ENCODE results near the gene GPER1. TPM values are rescaled to one million over a fixed set of nuclear protein-coding genes. Genes with fewer than 3 reads are reported as not detected.

GPER1 gene
- 1.0 to 1.9 TPM (median 1.5 TPM) in 5 replicates for total RNA-seq (2022; extraction: Qiagen RNA extraction)

DNA sequence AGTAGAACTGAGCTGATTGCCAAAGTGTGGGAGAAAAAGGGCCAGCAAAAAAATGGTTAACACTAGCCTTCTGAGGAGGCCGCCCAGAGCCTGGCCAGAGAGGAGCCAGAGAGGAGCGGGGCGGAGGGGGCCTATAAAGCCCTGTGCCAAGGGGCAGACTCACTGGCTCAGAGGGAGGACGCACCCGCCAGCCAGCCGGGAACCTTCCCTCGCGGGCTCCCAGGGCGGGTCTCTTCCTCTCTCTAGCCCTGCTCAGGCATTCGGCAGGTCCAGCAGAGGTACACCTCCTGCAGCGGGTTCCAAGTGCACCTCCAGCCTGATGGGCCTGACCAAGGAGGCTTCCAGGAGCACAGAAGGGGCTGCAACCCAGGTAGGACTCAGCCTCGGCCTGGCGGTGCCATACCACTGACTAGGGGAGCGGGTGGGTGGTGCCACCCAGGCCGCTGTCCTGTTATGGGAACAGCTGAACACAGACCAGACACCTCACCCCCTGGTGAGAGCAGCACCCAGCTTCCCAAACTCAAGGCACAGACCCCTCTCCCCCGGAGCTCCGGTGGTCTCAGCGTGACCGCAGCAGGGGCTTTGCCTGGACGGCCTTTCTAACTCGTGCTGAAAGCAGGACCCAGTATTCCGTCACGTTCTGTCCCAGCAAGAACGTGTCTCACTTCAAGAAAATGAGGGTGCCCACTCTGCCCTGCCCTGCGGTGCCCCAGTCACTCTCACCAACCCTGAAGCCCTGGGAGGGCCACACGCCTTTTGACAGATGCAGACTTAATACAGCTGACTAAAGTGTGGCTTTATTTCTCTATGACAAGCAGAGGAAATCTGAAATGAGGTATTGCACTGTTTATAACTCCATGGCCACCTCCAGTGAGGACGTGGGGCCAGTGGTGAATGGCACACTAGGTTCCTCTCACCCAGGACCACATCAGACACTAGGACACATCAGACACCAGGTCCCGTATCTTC is at the start of gene GPER1:
GPER1 (plus strand) TSS at position 162 of the 969 bp plus-strand sequence. CDS start 3,616 bp downstream, outside the sequence.

DNA sequence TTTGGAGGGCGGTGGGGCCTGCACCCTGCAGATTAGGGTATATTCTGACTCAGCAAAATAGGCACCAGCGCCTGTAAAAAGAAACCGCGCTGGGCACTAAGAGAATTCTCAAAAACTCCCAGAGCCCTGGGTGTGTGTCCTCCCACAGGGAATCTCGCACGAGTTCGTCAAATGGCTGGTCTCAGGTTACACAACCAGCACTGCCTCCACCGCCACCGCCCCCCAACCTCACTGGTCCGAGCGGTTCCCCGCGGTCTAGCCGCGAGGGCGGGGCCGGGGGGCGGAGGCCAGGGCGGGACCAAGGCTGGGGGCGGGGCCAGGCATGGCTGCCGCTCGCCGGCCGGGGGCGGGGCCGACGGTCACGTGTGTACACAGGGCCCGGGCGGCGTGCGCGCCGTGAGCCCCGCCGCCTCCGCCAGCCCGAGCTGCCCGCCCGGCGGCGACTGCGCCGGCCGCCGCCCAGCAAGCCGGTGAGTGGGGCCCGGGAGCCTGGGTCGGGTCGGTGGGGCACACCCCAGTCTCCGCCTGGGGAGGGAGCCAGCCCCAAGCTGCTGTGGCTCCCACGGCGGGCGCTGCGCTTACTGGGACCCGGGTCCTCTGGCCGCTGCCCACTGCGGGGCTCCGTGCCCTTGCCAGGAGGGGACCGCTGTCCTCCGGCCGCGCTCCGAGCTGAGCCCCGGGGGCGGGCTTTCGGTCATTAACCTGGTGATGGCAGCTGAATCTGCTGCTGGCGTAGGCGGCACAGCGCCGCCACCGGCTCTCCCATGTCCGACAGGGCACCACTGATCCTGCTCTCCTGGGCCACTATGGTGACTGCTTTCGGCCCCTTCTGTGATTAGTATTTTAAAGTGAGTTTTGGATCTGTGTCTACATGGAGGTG is 43.5 kb upstream of the GPER1 start, which contains the start of gene GPR146:
GPR146 (plus strand) TSS at position 358 of the 880 bp plus-strand sequence. CDS start 12,970 bp downstream, outside the sequence.

Other genes starting within 250 kb of the GPER1 start
- 38.8 to 67.6 TPM (median 52.9 TPM) in 5 replicates for gene GET4, start 211.6 kb upstream of the GPER1 start, total RNA-seq (2022; extraction: Qiagen RNA extraction)
- 2.2 to 4.8 TPM (median 3.9 TPM) in 5 replicates for gene ADAP1, start 133.4 kb upstream of the GPER1 start, total RNA-seq (2022; extraction: Qiagen RNA extraction)
- 5.1 to 6.8 TPM (median 5.3 TPM) in 5 replicates for gene COX19, start 112.6 kb upstream of the GPER1 start, total RNA-seq (2022; extraction: Qiagen RNA extraction)
- 0.05 to 0.10 TPM in 2 of 5 replicates, not detected in the others for gene CYP2W1, start 104.9 kb upstream of the GPER1 start, total RNA-seq (2022; extraction: Qiagen RNA extraction)
- gene GPR146, start 43.6 kb upstream of the GPER1 start, total RNA-seq (2022; extraction: Qiagen RNA extraction): 0.79 to 2.0 TPM (median 1.6 TPM) in 5 replicates
- gene ZFAND2A, start 72.1 kb downstream of the GPER1 start, total RNA-seq (2022; extraction: Qiagen RNA extraction): 48.5 to 52.3 TPM (median 51.0 TPM) in 5 replicates
- gene UNCX, start 144.8 kb downstream of the GPER1 start, total RNA-seq (2022; extraction: Qiagen RNA extraction): 0.05 to 0.07 TPM (median 0.05 TPM) in 3 of 5 replicates, not detected in the others

Measured in A549 treated with dexamethasone at 1 μM for 4 hours (cell line).